Endothelial cell of umbilical vein (primary cell): ENCODE measurements around the gene IL4R. TPM values are rescaled to one million over a fixed set of nuclear protein-coding genes. Genes with fewer than 3 reads are reported as not detected.
A peak's percentile ranks its signal among the peaks of the same experiment; 100 is the strongest.

Experiments used
- Bru-seq: library from RNA; stranded (reverse); fragments of 400-500 nt; gene quantifications from one replicate; lab custom pipeline; 2021; lab: Mats Ljungman, UMichigan
- BruChase-seq, 2 experiments: library from RNA; stranded (reverse); fragments of 400-500 nt; gene quantifications; one replicate each; lab custom pipeline; 2021; lab: Mats Ljungman, UMichigan
- BruUV-seq: library from RNA; stranded (reverse); fragments of 400-500 nt; replicated peaks from 2 replicates; lab custom pipeline; 2021; lab: Mats Ljungman, UMichigan
- CTCF ChIA-PET: fragments of 300-600, 350-600 bp; sonication (Branson Sonifier 250); formaldehyde crosslinking; loops from one replicate; lab custom pipeline; 2021; ENCODE audit warnings: antibody characterized with exemption, inconsistent platforms; lab: Charles Lee
- POLR2A ChIA-PET: fragments of 300-600, 350-600 bp; sonication (Branson Sonifier 250); formaldehyde crosslinking; loops from one replicate; lab custom pipeline; 2021; ENCODE audit warnings: antibody characterized with exemption, inconsistent platforms; lab: Charles Lee
- DNase-seq: peaks from one replicate; pipeline ENCODE4 v3.0.0-alpha.2; 2011; ENCODE audit warnings: low read depth, low spot score
- FAIRE-seq: peaks from 2 replicates; lab custom pipeline; 2011; peaks lifted over from hg19 to GRCh38; lab: Jason Lieb, UNC
- H2AFZ ChIP-seq: 2 replicates; pipeline ENCODE4 v1.6.0; 2012; ENCODE audit warnings: low read depth, low read length, control low read depth, inconsistent platforms
- H3K27ac ChIP-seq: 2 replicates; pipeline ENCODE4 v1.5.1; 2011; ENCODE audit warnings: low read depth, mild to moderate bottlenecking, control low read depth, low read length, moderate library complexity; ENCODE audit not compliant: insufficient read depth
- H3K27me3 ChIP-seq, 2 experiments: 2 replicates each; pipeline versions ENCODE4 v1.6.0 to v1.6.1; 2011; ENCODE audit warnings: low read length in 2 of 2, mixed read lengths in 1 of 2; ENCODE audit not compliant: control insufficient read depth in 2 of 2, insufficient read depth in 2 of 2
- H3K36me3 ChIP-seq, 2 experiments: 2 replicates in 1 of 2; 3 replicates in 1 of 2; pipeline ENCODE4 v1.5.1; 2011; ENCODE audit warnings: low read length in 2 of 2, mild to moderate bottlenecking in 1 of 2, moderate library complexity in 1 of 2; ENCODE audit not compliant: control insufficient read depth in 2 of 2, insufficient read depth in 2 of 2; ENCODE audit errors: extremely low read depth in 1 of 2
- H3K4me1 ChIP-seq: 3 replicates; pipeline ENCODE4 v1.5.1; 2011; ENCODE audit warnings: mild to moderate bottlenecking, low read length; ENCODE audit not compliant: control insufficient read depth, insufficient read depth; ENCODE audit errors: extremely low read depth
- H3K4me2 ChIP-seq: 2 replicates; pipeline ENCODE4 v1.6.1; 2011; ENCODE audit warnings: low read length, control low read depth, mixed read lengths; ENCODE audit not compliant: insufficient read depth
- H3K4me3 ChIP-seq, 3 experiments: fragments of 200-600 bp in 1 of 3; sonication (generic), shearing (Covaris generic) in 1 of 3; replicated peaks in 1 of 3; 2 replicates each; pipeline ENCODE4 v1.5.1; 2011 to 2016; ENCODE audit warnings: control low read depth in 3 of 3, low read length in 3 of 3, mild to moderate bottlenecking in 2 of 3, inconsistent platforms in 1 of 3, low read depth in 1 of 3, moderate library complexity in 1 of 3; ENCODE audit not compliant: insufficient read depth in 1 of 3
- H3K79me2 ChIP-seq: 2 replicates; pipeline ENCODE4 v1.6.0; 2012; ENCODE audit warnings: low read length, inconsistent platforms; ENCODE audit not compliant: control insufficient read depth, insufficient read depth
- H3K9ac ChIP-seq: replicated peaks from 2 replicates; pipeline ENCODE3; 2011; ENCODE audit warnings: low read length, control low read depth; ENCODE audit not compliant: insufficient read depth; ENCODE audit errors: extremely low read depth
- H3K9me1 ChIP-seq: replicated peaks from 3 replicates; pipeline ENCODE4 v1.6.0; 2011; ENCODE audit warnings: mild to moderate bottlenecking, low read length; ENCODE audit not compliant: control insufficient read depth, insufficient read depth; ENCODE audit errors: extremely low read depth
- H3K9me3 ChIP-seq: replicated peaks from 2 replicates; pipeline ENCODE4 v1.5.1; 2012; ENCODE audit warnings: low read length, inconsistent platforms; ENCODE audit not compliant: control insufficient read depth, insufficient read depth
- H4K20me1 ChIP-seq: replicated peaks from 2 replicates; pipeline ENCODE3; 2011; ENCODE audit warnings: mild to moderate bottlenecking, low read length; ENCODE audit not compliant: control insufficient read depth, insufficient read depth; ENCODE audit errors: extremely low read depth
- EZH2 ChIP-seq: IDR thresholded peaks from 2 replicates; pipeline ENCODE4 v1.6.1; 2012; ENCODE audit warnings: borderline replicate concordance, low read depth, mild to moderate bottlenecking, moderate library complexity, low read length, inconsistent platforms; ENCODE audit not compliant: severe bottlenecking
- JUN ChIP-seq: IDR thresholded peaks from 2 replicates; pipeline ENCODE4 v1.6.1; 2011; ENCODE audit warnings: borderline replicate concordance, low read depth; ENCODE audit not compliant: insufficient read length, insufficient read depth
- POLR2A ChIP-seq: IDR thresholded peaks from 2 replicates; pipeline ENCODE4 v1.6.1; 2012; ENCODE audit warnings: low read depth, mild to moderate bottlenecking, control low read depth, low read length
- POLR2AphosphoS5 ChIP-seq: IDR thresholded peaks from 2 replicates; pipeline ENCODE4 v1.6.1; 2012; ENCODE audit warnings: low read depth, mild to moderate bottlenecking, control low read depth, low read length, moderate library complexity; ENCODE audit not compliant: insufficient read depth
- dilution Hi-C: fragments of 300-500 bp; cut with MboI; formaldehyde crosslinking; loops from one replicate; pipeline ENCODE4 v1.15.0; 2019; ENCODE audit warnings: low sequenced_read_pairs; ENCODE audit not compliant: extremely low pct_ligation_motif_present
- intact Hi-C: fragments of 100-400 bp; cut with micrococcal nuclease; formaldehyde crosslinking; loops from one replicate; pipeline ENCODE4 v1.10.0; 2022
- long read RNA-seq: library from polyadenylated mRNA; stranded (forward); transcript quantifications from one replicate; pipeline ENCODE4 v2.0.0, GENCODE V29; 2021
- polyA minus RNA-seq, 3 experiments: library from RNA; depleted of rRNA, polyadenylated mRNA; stranded (reverse); fragments of >200 nt; gene quantifications; 1 replicate in 1 of 3; 2 replicates in 2 of 3; pipeline ENCODE4 v1.2.3, GENCODE V29; 2011
- polyA plus RNA-seq, 4 experiments: library from polyadenylated mRNA; depleted of rRNA in 3 of 4; stranded (reverse) in 3 of 4; unstranded in 1 of 4; fragments of >200 nt; gene quantifications; 2 replicates each; pipeline versions ENCODE4 v1.2.1 to v1.2.3, GENCODE V29; 2011 to 2012; ENCODE audit warnings: missing spikeins in 1 of 4
- total RNA-seq: library from RNA; stranded (reverse); gene quantifications from 2 replicates; pipeline ENCODE4 v1.2.3, GENCODE V29; 2021
- TF ChIP-seq, protein P1 (sequence below): IDR thresholded peaks from 2 replicates; pipeline ENCODE4 v1.6.1; 2011; ENCODE audit not compliant: insufficient read depth, insufficient read length
- TF ChIP-seq, protein P2 (sequence below), 2 donors: IDR thresholded peaks; 1 replicate in 1 of 2; 2 replicates in 1 of 2; pipeline ENCODE4 v1.5.1; 2011; ENCODE audit warnings: low read length in 2 of 2, mild to moderate bottlenecking in 2 of 2, moderate library complexity in 2 of 2, control low read depth in 1 of 2, inconsistent platforms in 1 of 2, low read depth in 1 of 2; ENCODE audit not compliant: insufficient read depth in 1 of 2; ENCODE audit errors: extremely low read depth in 1 of 2

The IL4R gene
- total RNA-seq = 139 and 150 TPM in 2 replicates
- polyA plus RNA-seq = 138 and 146 TPM in 2 replicates
- 66.6 and 74.7 TPM in 2 replicates for polyA plus RNA-seq (2011; cell fraction: cytosol; rRNA removed)
- 157 and 166 TPM in 2 replicates for polyA plus RNA-seq (2011; cell fraction: nucleus; rRNA removed)
- polyA plus RNA-seq (2012) = 42.3 and 46.7 TPM in 2 replicates
- 178 and 179 TPM in 2 replicates for polyA minus RNA-seq
- 15.6 TPM for polyA minus RNA-seq (2011; cell fraction: cytosol; rRNA and poly(A)+ RNA removed)
- polyA minus RNA-seq (2011; cell fraction: nucleus; rRNA and poly(A)+ RNA removed) = 84.3 and 84.5 TPM in 2 replicates
- Bru-seq, nascent RNA = percentile 88 among the genes with signal in this experiment
- percentile 84 among the genes with signal in this experiment for BruChase-seq, experiment 1, labeled RNA remaining after a 6-hour chase
- BruChase-seq, experiment 2, labeled RNA remaining after a 2-hour chase = percentile 94 among the genes with signal in this experiment
- long read RNA-seq, transcript IL4R-202 (11 exons, 3,685 nt) = minor isoform, 16 of 138 reads
- long read RNA-seq, transcript IL4R-203 (10 exons, 3,539 nt) = major isoform, 18 of 138 reads
- long read RNA-seq, partial matches to known transcripts = 17 of 138 reads
- long read RNA-seq, other reads (novel, unspliced or antisense) = 86 of 138 reads

DNA sequence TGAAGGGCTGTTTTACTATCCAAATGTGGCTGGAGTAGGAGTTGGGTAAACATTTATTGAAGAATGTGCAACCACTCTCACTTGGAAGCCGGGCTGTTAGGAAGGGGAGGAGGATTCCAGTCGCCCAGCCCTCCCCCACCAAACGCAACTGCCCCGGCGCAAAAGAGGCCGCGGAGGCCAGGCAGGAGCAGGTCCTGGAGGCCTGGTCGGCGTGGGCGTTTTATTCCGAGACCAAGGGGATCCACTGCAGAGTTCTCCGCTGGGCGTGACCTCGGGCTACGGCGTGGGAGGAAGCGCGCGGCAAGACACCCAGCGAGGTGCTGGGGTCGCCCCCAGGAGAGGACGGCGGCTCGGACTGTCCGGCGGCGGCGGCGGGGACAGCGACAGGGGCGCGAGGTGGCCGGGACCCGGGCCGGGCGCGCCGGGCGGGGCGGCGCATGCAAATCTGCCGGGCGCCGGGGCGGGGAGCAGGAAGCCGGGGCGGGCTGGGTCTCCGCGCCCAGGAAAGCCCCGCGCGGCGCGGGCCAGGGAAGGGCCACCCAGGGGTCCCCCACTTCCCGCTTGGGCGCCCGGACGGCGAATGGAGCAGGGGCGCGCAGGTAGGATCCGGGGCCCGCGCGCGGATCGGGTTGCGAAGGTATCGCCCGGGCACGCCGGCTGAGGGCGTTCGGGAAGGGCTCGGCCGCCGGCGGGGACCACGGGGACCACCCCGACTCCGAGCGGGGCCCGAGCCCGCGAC is at the start of gene IL4R:
TSS of gene IL4R (plus strand) at position 553 of the 739 bp plus-strand sequence. CDS start 26,230 bp downstream, outside the sequence.
- no TSS peak for BruUV-seq
- dilution Hi-C loops = no loop called here
- Histone ChIP-seq H3K36me3 (peaks cover 2 to 5% of the 10 kb centered on the region in 2 experiments), H3K27ac (peak within 1 kb of the TSS; percentile 99), H3K4me2 (peak within 1 kb of the TSS; percentile 94), H3K9ac (peak within 1 kb of the TSS; percentile 99), H3K9me1 (no peaks in the 10 kb centered on the region), H4K20me1 (no peaks in the 10 kb centered on the region), H2AFZ (peak within 1 kb of the TSS; percentile 58), H3K4me3 (peak within 1 kb of the TSS; percentile 78 to 95 (median 86)), H3K4me1 (peaks cover 46% of the 10 kb centered on the region), H3K79me2 (peaks cover 38% of the 10 kb centered on the region), H3K27me3 (no peaks in the 10 kb centered on the region), H3K9me3 (no peaks in the 10 kb centered on the region)
- FAIRE-seq = peak; percentile 69
- POLR2A ChIA-PET = no interaction called here
- CTCF ChIA-PET = interaction anchor here (1.3 kb wide), 1 partner anchor 79 kb away, joined by 10 read pairs; no protein-coding TSS in a partner anchor
- peak; percentile 59 for DNase-seq
- intact Hi-C loops = loop anchor here (1.0 to 2.0 kb wide), 3 partner anchors 27 to 49 kb away; partner anchors contain the start of gene NSMCE1
- TF ChIP-seq, protein P1, sequence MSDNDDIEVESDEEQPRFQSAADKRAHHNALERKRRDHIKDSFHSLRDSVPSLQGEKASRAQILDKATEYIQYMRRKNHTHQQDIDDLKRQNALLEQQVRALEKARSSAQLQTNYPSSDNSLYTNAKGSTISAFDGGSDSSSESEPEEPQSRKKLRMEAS = no peak
- TF ChIP-seq, protein P2, sequence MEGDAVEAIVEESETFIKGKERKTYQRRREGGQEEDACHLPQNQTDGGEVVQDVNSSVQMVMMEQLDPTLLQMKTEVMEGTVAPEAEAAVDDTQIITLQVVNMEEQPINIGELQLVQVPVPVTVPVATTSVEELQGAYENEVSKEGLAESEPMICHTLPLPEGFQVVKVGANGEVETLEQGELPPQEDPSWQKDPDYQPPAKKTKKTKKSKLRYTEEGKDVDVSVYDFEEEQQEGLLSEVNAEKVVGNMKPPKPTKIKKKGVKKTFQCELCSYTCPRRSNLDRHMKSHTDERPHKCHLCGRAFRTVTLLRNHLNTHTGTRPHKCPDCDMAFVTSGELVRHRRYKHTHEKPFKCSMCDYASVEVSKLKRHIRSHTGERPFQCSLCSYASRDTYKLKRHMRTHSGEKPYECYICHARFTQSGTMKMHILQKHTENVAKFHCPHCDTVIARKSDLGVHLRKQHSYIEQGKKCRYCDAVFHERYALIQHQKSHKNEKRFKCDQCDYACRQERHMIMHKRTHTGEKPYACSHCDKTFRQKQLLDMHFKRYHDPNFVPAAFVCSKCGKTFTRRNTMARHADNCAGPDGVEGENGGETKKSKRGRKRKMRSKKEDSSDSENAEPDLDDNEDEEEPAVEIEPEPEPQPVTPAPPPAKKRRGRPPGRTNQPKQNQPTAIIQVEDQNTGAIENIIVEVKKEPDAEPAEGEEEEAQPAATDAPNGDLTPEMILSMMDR (IDR thresholded peaks at IDR 0.05; ENCODE audit: extremely low read depth in 1 of 2, insufficient read depth in 1 of 2, low read depth in 1 of 2, low read length in 2 of 2) = no peak
- TF ChIP-seq EZH2 (no peak), JUN (no peak), POLR2A (no peak), POLR2AphosphoS5 (no peak)
